CD4-positive, alpha-beta memory T cell (primary cell): ENCODE measurements around the gene DUSP9. TPM values are rescaled to one million over a fixed set of nuclear protein-coding genes. Genes with fewer than 3 reads are reported as not detected.

Experiments
- CTCF ChIA-PET: fragments of 350-600 bp; sonication (Branson Sonifier 250); formaldehyde crosslinking; loops from one replicate; lab custom pipeline; 2021; ENCODE audit warnings: inconsistent platforms; ENCODE audit not compliant: partially characterized antibody; lab: Charles Lee
- POLR2A ChIA-PET: fragments of 350-600 bp; sonication (Branson Sonifier 250); formaldehyde crosslinking; loops from one replicate; lab custom pipeline; 2021; ENCODE audit not compliant: partially characterized antibody; lab: Charles Lee
- DNase-seq, 5 donors: peaks; one replicate each; pipeline versions ENCODE4 v3.0.0 to v3.0.0-alpha.2; 2020 to 2022; ENCODE audit warnings: mixed read lengths in 1 of 5
- H3K27ac ChIP-seq: one replicate; pipeline ENCODE4 v1.7.0; 2013; ENCODE audit warnings: low read depth, low read length
- H3K27me3 ChIP-seq: 2 replicates; pipeline ENCODE4 v1.7.0; 2013; ENCODE audit warnings: mild to moderate bottlenecking, low read length, moderate library complexity; ENCODE audit not compliant: insufficient read depth
- H3K36me3 ChIP-seq: 2 replicates; pipeline ENCODE4 v1.7.0; 2013; ENCODE audit warnings: mild to moderate bottlenecking, low read length, moderate library complexity; ENCODE audit not compliant: insufficient read depth
- H3K4me1 ChIP-seq: 2 replicates; pipeline ENCODE4 v1.7.0; 2013; ENCODE audit warnings: mild to moderate bottlenecking, low read length, moderate library complexity; ENCODE audit not compliant: insufficient read depth
- H3K4me3 ChIP-seq, 2 donors: one replicate each; pipeline ENCODE4 v1.7.0; 2013; ENCODE audit warnings: low read length in 2 of 2, mild to moderate bottlenecking in 1 of 2
- H3K9me3 ChIP-seq, 2 donors: one replicate each; pipeline ENCODE4 v1.7.0; 2013; ENCODE audit warnings: low read length in 2 of 2, control low read depth in 1 of 2; ENCODE audit not compliant: control insufficient read depth in 1 of 2
- H3K27ac Mint-ChIP-seq, 7 donors: one replicate each; pipeline ENCODE4 v1.8.0; 2020 to 2021; ENCODE audit warnings: mixed read lengths in 7 of 7, mild to moderate bottlenecking in 6 of 7, inconsistent platforms in 3 of 7, moderate library complexity in 3 of 7
- H3K27me3 Mint-ChIP-seq, 2 donors: one replicate each; pipeline ENCODE4 v1.8.0; 2020 to 2021; ENCODE audit warnings: mixed read lengths in 2 of 2
- H3K36me3 Mint-ChIP-seq, 2 donors: one replicate each; pipeline ENCODE4 v1.8.0; 2020 to 2021; ENCODE audit warnings: mixed read lengths in 2 of 2, inconsistent platforms in 1 of 2, mild to moderate bottlenecking in 1 of 2
- H3K4me1 Mint-ChIP-seq, 4 donors: one replicate each; pipeline ENCODE4 v1.8.0; 2020 to 2021; ENCODE audit warnings: mixed read lengths in 4 of 4, mild to moderate bottlenecking in 1 of 4
- H3K4me3 Mint-ChIP-seq, 8 donors: one replicate each; pipeline ENCODE4 v1.8.0; 2020 to 2021; ENCODE audit warnings: mixed read lengths in 8 of 8, mild to moderate bottlenecking in 7 of 8, moderate library complexity in 6 of 8, inconsistent platforms in 3 of 8
- H3K9me3 Mint-ChIP-seq, 8 donors: one replicate each; pipeline ENCODE4 v1.8.0; 2020 to 2021; ENCODE audit warnings: mixed read lengths in 8 of 8, mild to moderate bottlenecking in 5 of 8, inconsistent platforms in 3 of 8, moderate library complexity in 1 of 8
- intact Hi-C: fragments of 100-400 bp; cut with micrococcal nuclease; formaldehyde crosslinking; loops from one replicate; pipeline ENCODE4 v1.15.1; 2023
- polyA plus RNA-seq, 2 donors: library from polyadenylated mRNA; unstranded; fragments of 300-500 nt; fragmentation: Illumina TruSeq; gene quantifications; one replicate each; pipeline ENCODE4 v1.2.3, GENCODE V29; 2021
- total RNA-seq, 2 experiments: library from RNA; stranded (reverse); gene quantifications; one replicate each; pipeline ENCODE4 v1.2.3, GENCODE V29; 2021

The DUSP9 gene
- total and polyA plus RNA-seq, 4 experiments from 2014 or later = not detected

- Mint-ChIP-seq H3K27me3 (peaks cover 4 to 6% of the 10 kb centered on the region in 2 donors), H3K27ac (no peak overlapping the region), H3K4me3 (no peak overlapping the region), H3K4me1 (no peaks in the 10 kb centered on the region), H3K36me3 (no peaks in the 10 kb centered on the region), H3K9me3 (peaks cover 0 to 5% (median 0%) of the 10 kb centered on the region in 8 donors)
- no peak overlapping the region for H3K4me3 ChIP-seq
- intact Hi-C loops = loop anchor here (1.0 kb wide), 2 partner anchors 95 to 110 kb away; no protein-coding TSS in a partner anchor
- peaks cover 3% of the 10 kb centered on the region for H3K27me3 ChIP-seq
- H3K9me3 ChIP-seq = no peaks in the 10 kb centered on the region
- no peaks in the 10 kb centered on the region for H3K4me1 ChIP-seq
- CTCF ChIA-PET = interaction anchor here (1.5 to 6.2 kb wide), 5 partner anchors 40 to 110 kb away, joined by 3 to 33 read pairs (median 17); no protein-coding TSS in a partner anchor
- H3K36me3 ChIP-seq = no peaks in the 10 kb centered on the region
- POLR2A ChIA-PET = interaction anchor here (1.4 kb wide), 1 partner anchor 40 kb away, joined by 5 read pairs; no protein-coding TSS in a partner anchor
- H3K27ac ChIP-seq = no peak overlapping the region
- peak in 4 of 5 donors; percentile 28 to 43 (median 40) for DNase-seq
Measured at GRCh38 chrX:153649178-153649914, 2.3 kb downstream of the DUSP9 start.

- H3K27ac Mint-ChIP-seq = no peak overlapping the region
- no peaks in the 10 kb centered on the region for H3K9me3 ChIP-seq
- no peak for DNase-seq
- ChIA-PET POLR2A (interaction anchor here (1.4 kb wide), 1 partner anchor 40 kb away, joined by 5 read pairs; no protein-coding TSS in a partner anchor), CTCF (interaction anchor here (0.9 to 6.2 kb wide), 6 partner anchors 40 to 111 kb away, joined by 3 to 33 read pairs (median 18); no protein-coding TSS in a partner anchor)
- no peaks in the 10 kb centered on the region for H3K36me3 ChIP-seq
- H3K27ac ChIP-seq = no peak overlapping the region
- no peaks in the 10 kb centered on the region for H3K4me1 Mint-ChIP-seq
- intact Hi-C loops = loop anchor here (1.0 kb wide), 2 partner anchors 96 to 111 kb away; no protein-coding TSS in a partner anchor
- peaks cover 3% of the 10 kb centered on the region for H3K27me3 ChIP-seq
- no peaks in the 10 kb centered on the region for H3K4me1 ChIP-seq
- no peak overlapping the region for H3K4me3 Mint-ChIP-seq
- no peaks in the 10 kb centered on the region for H3K36me3 Mint-ChIP-seq
- H3K4me3 ChIP-seq = no peak overlapping the region
- H3K9me3 Mint-ChIP-seq = peaks cover 0 to 5% (median 0%) of the 10 kb centered on the region in 8 donors
- peaks cover 4 to 6% of the 10 kb centered on the region in 2 donors for H3K27me3 Mint-ChIP-seq
Measured at GRCh38 chrX:153649915-153650782, 3.1 kb downstream of the DUSP9 start.

DNA sequence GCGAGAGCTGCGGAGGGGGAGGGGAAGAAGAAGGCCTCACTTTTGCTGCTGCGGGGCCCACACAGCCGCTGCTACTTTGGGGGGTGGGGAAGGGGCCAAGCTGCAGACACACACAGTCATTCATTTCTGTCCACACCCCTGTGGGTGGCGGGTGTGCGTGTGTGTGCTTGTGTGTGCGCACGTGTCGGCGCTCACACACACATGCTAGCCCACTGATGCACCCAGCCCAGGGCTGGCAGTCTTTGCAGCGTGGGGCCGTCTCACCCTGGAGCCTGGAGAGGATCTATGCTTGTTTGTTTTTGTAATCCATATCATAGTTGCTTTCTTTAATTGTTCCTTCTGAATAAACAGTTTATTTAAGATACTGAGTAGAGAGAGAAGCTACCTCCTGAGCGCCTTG, 4.0 kb downstream of the DUSP9 start:
- Mint-ChIP-seq H3K4me3 (no peak overlapping the region), H3K4me1 (no peaks in the 10 kb centered on the region), H3K36me3 (no peaks in the 10 kb centered on the region), H3K27ac (no peak overlapping the region), H3K27me3 (peaks cover 0 to 4% of the 10 kb centered on the region in 2 donors), H3K9me3 (peaks cover 0 to 5% (median 0%) of the 10 kb centered on the region in 8 donors)
- Histone ChIP-seq H3K4me1 (no peaks in the 10 kb centered on the region), H3K36me3 (no peaks in the 10 kb centered on the region), H3K4me3 (no peak overlapping the region), H3K9me3 (no peaks in the 10 kb centered on the region), H3K27me3 (no peaks in the 10 kb centered on the region), H3K27ac (no peak overlapping the region)
- CTCF ChIA-PET = interaction anchor here (3.6 to 4.9 kb wide), 2 partner anchors 41 to 97 kb away, joined by 20 to 22 read pairs; no protein-coding TSS in a partner anchor
- intact Hi-C loops = no loop called here
- POLR2A ChIA-PET = no interaction called here
- no peak for DNase-seq

- Mint-ChIP-seq H3K9me3 (peaks cover 0 to 5% (median 0%) of the 10 kb centered on the region in 8 donors), H3K27me3 (no peaks in the 10 kb centered on the region), H3K4me3 (no peak overlapping the region), H3K27ac (no peak overlapping the region), H3K4me1 (no peaks in the 10 kb centered on the region), H3K36me3 (no peaks in the 10 kb centered on the region)
- DNase-seq = no peak
- Histone ChIP-seq H3K27ac (no peak overlapping the region), H3K9me3 (no peaks in the 10 kb centered on the region), H3K27me3 (no peaks in the 10 kb centered on the region), H3K36me3 (no peaks in the 10 kb centered on the region), H3K4me1 (no peaks in the 10 kb centered on the region), H3K4me3 (no peak overlapping the region)
- ChIA-PET CTCF (interaction anchor here (1.0 to 4.9 kb wide), 2 partner anchors 10 to 42 kb away, joined by 5 to 22 read pairs; no protein-coding TSS in a partner anchor), POLR2A (no interaction called here)
- intact Hi-C loops = no loop called here
Measured at GRCh38 chrX:153651540-153652079, 4.6 kb downstream of the DUSP9 start.

- POLR2A ChIA-PET = no interaction called here
Measured at GRCh38 chrX:153653556-153653955, 6.6 kb downstream of the DUSP9 start.

DNA sequence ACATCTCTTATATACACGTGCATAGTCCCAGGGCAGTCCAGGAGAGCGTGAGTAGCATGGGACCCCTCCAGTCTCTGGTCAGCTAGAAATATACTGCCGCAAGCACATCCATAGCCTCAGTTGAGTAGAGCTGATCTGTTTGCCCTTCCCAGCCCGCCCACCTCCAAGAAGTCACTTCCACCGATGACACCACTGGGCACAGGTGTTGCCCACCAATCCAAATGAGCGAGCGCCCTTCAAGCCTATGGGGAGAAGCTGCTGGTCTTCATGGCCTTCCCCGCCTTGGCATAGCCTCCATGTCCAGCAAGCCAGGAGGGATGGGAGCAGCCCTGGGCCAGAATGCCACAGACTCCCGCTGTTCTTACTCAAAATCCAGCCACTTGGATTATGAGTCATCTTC, 10.2 kb downstream of the DUSP9 start:
- Histone ChIP-seq H3K27me3 (no peaks in the 10 kb centered on the region), H3K4me3 (no peak overlapping the region), H3K9me3 (no peaks in the 10 kb centered on the region), H3K27ac (no peak overlapping the region), H3K36me3 (no peaks in the 10 kb centered on the region), H3K4me1 (no peaks in the 10 kb centered on the region)
- Mint-ChIP-seq H3K27ac (no peak overlapping the region), H3K36me3 (no peaks in the 10 kb centered on the region), H3K27me3 (peaks cover 0 to 1% of the 10 kb centered on the region in 2 donors), H3K4me3 (no peak overlapping the region), H3K9me3 (peaks cover 0 to 6% (median 0%) of the 10 kb centered on the region in 8 donors), H3K4me1 (peaks cover 0 to 4% (median 1%) of the 10 kb centered on the region in 4 donors)
- ChIA-PET CTCF (interaction anchor here (0.7 to 2.8 kb wide), 5 partner anchors 8 to 117 kb away, joined by 3 to 13 read pairs (median 4); no protein-coding TSS in a partner anchor), POLR2A (no interaction called here)
- intact Hi-C loops = no loop called here
- no peak for DNase-seq

More at GRCh38 chrX:153653556-153653955, 6.6 kb downstream of the DUSP9 start:
- no peaks in the 10 kb centered on the region for H3K27me3 ChIP-seq
- no peak for DNase-seq
- CTCF ChIA-PET = interaction anchor here (1.2 to 4.9 kb wide), 4 partner anchors 15 to 100 kb away, joined by 3 to 22 read pairs (median 6); no protein-coding TSS in a partner anchor
- H3K36me3 Mint-ChIP-seq = no peaks in the 10 kb centered on the region
- H3K4me3 Mint-ChIP-seq = no peak overlapping the region
- H3K27me3 Mint-ChIP-seq = no peaks in the 10 kb centered on the region
- H3K4me1 ChIP-seq = no peaks in the 10 kb centered on the region
- H3K9me3 ChIP-seq = no peaks in the 10 kb centered on the region
- H3K4me3 ChIP-seq = no peak overlapping the region
- H3K4me1 Mint-ChIP-seq = no peaks in the 10 kb centered on the region
- H3K27ac Mint-ChIP-seq = no peak overlapping the region
- no peaks in the 10 kb centered on the region for H3K36me3 ChIP-seq
- no peak overlapping the region for H3K27ac ChIP-seq
- H3K9me3 Mint-ChIP-seq = peaks cover 0 to 5% (median 0%) of the 10 kb centered on the region in 8 donors
- intact Hi-C loops = no loop called here
